WTC11 (cell line): ENCODE data around the gene CAPN9.

Experiments
- ATF2 ChIP-seq: sonication (generic); formaldehyde crosslinking; IDR thresholded peaks from 2 replicates; pipeline ENCODE4 v1.8.1; 2022; ENCODE audit warnings: low read depth, missing genetic modification reagents, borderline replicate concordance
- CREB1 ChIP-seq: sonication (generic); formaldehyde crosslinking; IDR thresholded peaks from 2 replicates; pipeline ENCODE4 v1.8.0; 2023; ENCODE audit warnings: mild to moderate bottlenecking, missing genetic modification reagents
- CREM ChIP-seq: sonication (generic); formaldehyde crosslinking; IDR thresholded peaks from 2 replicates; pipeline ENCODE4 v1.8.1; 2022; ENCODE audit warnings: mild to moderate bottlenecking, missing genetic modification reagents, moderate library complexity
- CTCF ChIP-seq: fragments of 200-600 bp; IDR thresholded peaks from 2 replicates; pipeline ENCODE4 v1.8.0; 2022; ENCODE audit warnings: antibody characterized with exemption
- IRF1 ChIP-seq: sonication (generic); formaldehyde crosslinking; IDR thresholded peaks from 2 replicates; pipeline ENCODE4 v1.8.0; 2023; ENCODE audit warnings: missing genetic modification reagents
- SP1 ChIP-seq: sonication (generic); formaldehyde crosslinking; conservative IDR thresholded peaks from 2 replicates; pipeline ENCODE4 v1.8.1; 2022; ENCODE audit warnings: missing genetic modification reagents
- ZNF263 ChIP-seq: sonication (generic); formaldehyde crosslinking; IDR thresholded peaks from 2 replicates; pipeline ENCODE4 v1.8.1; 2022; ENCODE audit warnings: low read depth, mild to moderate bottlenecking, moderate library complexity, missing genetic modification reagents
- ZNF281 ChIP-seq: sonication (generic); formaldehyde crosslinking; IDR thresholded peaks from 2 replicates; pipeline ENCODE4 v1.8.0; 2023; ENCODE audit warnings: mild to moderate bottlenecking, missing genetic modification reagents

GRCh38 chr1:230709619-230710542 is 37.3 kb upstream of the CAPN9 start:
- no peak for TF ChIP-seq CTCF
- TF ChIP-seq SP1 = no peak
- TF ChIP-seq ATF2 (CRISPR knock-in tag) = no peak
- TF ChIP-seq ZNF263 = no peak
- no peak for TF ChIP-seq ZNF281 (CRISPR knock-in tag)
- no peak for TF ChIP-seq IRF1 (CRISPR knock-in tag)
- no peak for TF ChIP-seq CREB1 (CRISPR knock-in tag)
- TF ChIP-seq CREM (CRISPR knock-in tag) = no peak
